SK-N-SH treated with all-trans-retinoic acid at 6 μM for 48 hours (cell line): ENCODE results near the gene ZBTB16.

Source experiments
- ARNTL ChIP-seq: fragments of 450-650 bp; formaldehyde crosslinking; IDR thresholded peaks from 2 replicates; pipeline ENCODE4 v1.5.0; 2020; ENCODE audit warnings: low read depth, mild to moderate bottlenecking, moderate library complexity, borderline replicate concordance
- ESRRG ChIP-seq: fragments of 250-450 bp; sonication (Bioruptor Pico); IDR thresholded peaks from 2 replicates; pipeline ENCODE4 v1.6.1; 2021; ENCODE audit warnings: mild to moderate bottlenecking
- PPARA ChIP-seq: fragments of 250-450 bp; sonication (Bioruptor Pico); IDR thresholded peaks from 2 replicates; pipeline ENCODE4 v1.5.0; 2020; ENCODE audit warnings: mild to moderate bottlenecking, borderline replicate concordance
- RARB ChIP-seq: fragments of 250-450 bp; sonication (Bioruptor Pico); IDR thresholded peaks from 2 replicates; pipeline ENCODE4 v1.8.0; 2021; ENCODE audit warnings: mild to moderate bottlenecking, moderate library complexity
- TOX ChIP-seq: fragments of 250-450 bp; sonication (Bioruptor Pico); IDR thresholded peaks from 2 replicates; pipeline ENCODE4 v1.8.0; 2021; ENCODE audit warnings: mild to moderate bottlenecking, moderate library complexity, borderline replicate concordance
- ZFP3 ChIP-seq: fragments of 250-450 bp; sonication (Bioruptor Pico); IDR thresholded peaks from 2 replicates; pipeline ENCODE4 v1.5.0; 2020; ENCODE audit warnings: mild to moderate bottlenecking, moderate library complexity
- ZFP30 ChIP-seq: fragments of 450-650 bp; formaldehyde crosslinking; IDR thresholded peaks from 2 replicates; pipeline ENCODE4 v1.5.0; 2022; ENCODE audit warnings: mild to moderate bottlenecking, moderate library complexity
- TF ChIP-seq, protein P1 (sequence below): fragments of 250-450 bp; sonication (Bioruptor Pico); IDR thresholded peaks from 2 replicates; pipeline ENCODE4 v1.8.0; 2020; ENCODE audit warnings: mild to moderate bottlenecking, moderate library complexity, borderline replicate concordance
- TF ChIP-seq, protein P2 (sequence below): fragments of 250-450 bp; sonication (Bioruptor Pico); IDR thresholded peaks from 2 replicates; pipeline ENCODE4 v1.5.1; 2020; ENCODE audit warnings: low read depth, mild to moderate bottlenecking, moderate library complexity
- TF ChIP-seq, protein P3 (sequence below): fragments of 250-450 bp; sonication (Bioruptor Pico); IDR thresholded peaks from 2 replicates; pipeline ENCODE4 v1.5.1; 2021; ENCODE audit warnings: mild to moderate bottlenecking, moderate library complexity

DNA sequence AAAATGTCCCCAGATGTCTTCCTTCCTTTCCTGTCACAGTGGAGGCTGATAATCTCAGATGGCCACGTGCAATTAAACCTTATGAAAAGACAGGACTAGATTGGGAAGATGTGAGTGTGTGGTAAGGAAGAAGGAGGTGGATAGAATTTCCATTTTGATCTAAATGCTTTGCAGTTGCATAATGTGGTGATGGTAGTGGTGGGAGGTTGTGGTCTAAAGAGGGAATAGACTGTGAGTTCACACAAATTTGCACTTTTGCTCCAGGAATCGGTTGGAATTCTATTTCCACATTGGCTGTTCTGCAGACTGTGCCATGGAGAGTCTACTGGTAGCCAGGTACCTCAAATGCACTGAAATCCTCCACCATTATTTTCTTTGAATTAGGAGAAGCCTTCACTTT lies 93.3 kb downstream of the ZBTB16 start:
- TF ChIP-seq, protein P1, sequence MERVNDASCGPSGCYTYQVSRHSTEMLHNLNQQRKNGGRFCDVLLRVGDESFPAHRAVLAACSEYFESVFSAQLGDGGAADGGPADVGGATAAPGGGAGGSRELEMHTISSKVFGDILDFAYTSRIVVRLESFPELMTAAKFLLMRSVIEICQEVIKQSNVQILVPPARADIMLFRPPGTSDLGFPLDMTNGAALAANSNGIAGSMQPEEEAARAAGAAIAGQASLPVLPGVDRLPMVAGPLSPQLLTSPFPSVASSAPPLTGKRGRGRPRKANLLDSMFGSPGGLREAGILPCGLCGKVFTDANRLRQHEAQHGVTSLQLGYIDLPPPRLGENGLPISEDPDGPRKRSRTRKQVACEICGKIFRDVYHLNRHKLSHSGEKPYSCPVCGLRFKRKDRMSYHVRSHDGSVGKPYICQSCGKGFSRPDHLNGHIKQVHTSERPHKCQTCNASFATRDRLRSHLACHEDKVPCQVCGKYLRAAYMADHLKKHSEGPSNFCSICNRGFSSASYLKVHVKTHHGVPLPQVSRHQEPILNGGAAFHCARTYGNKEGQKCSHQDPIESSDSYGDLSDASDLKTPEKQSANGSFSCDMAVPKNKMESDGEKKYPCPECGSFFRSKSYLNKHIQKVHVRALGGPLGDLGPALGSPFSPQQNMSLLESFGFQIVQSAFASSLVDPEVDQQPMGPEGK (CRISPR knock-in tag) = no peak
- TF ChIP-seq RARB (no peak), ZFP3 (no peak), ESRRG (CRISPR knock-in tag) (no peak), ARNTL (CRISPR knock-in tag) (no peak), ZFP30 (no peak), PPARA (CRISPR knock-in tag) (no peak), TOX (no peak)
- TF ChIP-seq, protein P2, sequence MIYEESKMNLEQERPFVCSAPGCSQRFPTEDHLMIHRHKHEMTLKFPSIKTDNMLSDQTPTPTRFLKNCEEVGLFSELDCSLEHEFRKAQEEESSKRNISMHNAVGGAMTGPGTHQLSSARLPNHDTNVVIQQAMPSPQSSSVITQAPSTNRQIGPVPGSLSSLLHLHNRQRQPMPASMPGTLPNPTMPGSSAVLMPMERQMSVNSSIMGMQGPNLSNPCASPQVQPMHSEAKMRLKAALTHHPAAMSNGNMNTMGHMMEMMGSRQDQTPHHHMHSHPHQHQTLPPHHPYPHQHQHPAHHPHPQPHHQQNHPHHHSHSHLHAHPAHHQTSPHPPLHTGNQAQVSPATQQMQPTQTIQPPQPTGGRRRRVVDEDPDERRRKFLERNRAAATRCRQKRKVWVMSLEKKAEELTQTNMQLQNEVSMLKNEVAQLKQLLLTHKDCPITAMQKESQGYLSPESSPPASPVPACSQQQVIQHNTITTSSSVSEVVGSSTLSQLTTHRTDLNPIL (CRISPR knock-in tag) = no peak
- TF ChIP-seq, protein P3, sequence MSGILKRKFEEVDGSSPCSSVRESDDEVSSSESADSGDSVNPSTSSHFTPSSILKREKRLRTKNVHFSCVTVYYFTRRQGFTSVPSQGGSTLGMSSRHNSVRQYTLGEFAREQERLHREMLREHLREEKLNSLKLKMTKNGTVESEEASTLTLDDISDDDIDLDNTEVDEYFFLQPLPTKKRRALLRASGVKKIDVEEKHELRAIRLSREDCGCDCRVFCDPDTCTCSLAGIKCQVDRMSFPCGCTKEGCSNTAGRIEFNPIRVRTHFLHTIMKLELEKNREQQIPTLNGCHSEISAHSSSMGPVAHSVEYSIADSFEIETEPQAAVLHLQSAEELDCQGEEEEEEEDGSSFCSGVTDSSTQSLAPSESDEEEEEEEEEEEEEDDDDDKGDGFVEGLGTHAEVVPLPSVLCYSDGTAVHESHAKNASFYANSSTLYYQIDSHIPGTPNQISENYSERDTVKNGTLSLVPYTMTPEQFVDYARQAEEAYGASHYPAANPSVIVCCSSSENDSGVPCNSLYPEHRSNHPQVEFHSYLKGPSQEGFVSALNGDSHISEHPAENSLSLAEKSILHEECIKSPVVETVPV = no peak
